H1 (cell line): Measurements from ENCODE around the gene BTN1A1.

ENCODE experiments used
- CHD2 ChIP-seq: IDR thresholded peaks from 2 replicates; pipeline ENCODE4 v1.6.1; 2012; ENCODE audit warnings: low read length, improper control_type of control experiment
- HDAC6 ChIP-seq: IDR thresholded peaks from one replicate; pipeline ENCODE4 v1.7.1; 2012; ENCODE audit warnings: low read depth, mild to moderate bottlenecking, inconsistent platforms, low read length, moderate library complexity
- POLR2AphosphoS5 ChIP-seq: IDR thresholded peaks from 2 replicates; pipeline ENCODE4 v1.6.1; 2011; ENCODE audit warnings: low read depth, low read length
- TF ChIP-seq, protein P1 (sequence below): IDR thresholded peaks from 2 replicates; pipeline ENCODE4 v1.6.1; 2011; ENCODE audit warnings: low read depth, mild to moderate bottlenecking, low read length; ENCODE audit not compliant: insufficient read depth
- TF ChIP-seq, protein P2 (sequence below), 3 experiments: IDR thresholded peaks; 1 replicate in 2 of 3; 2 replicates in 1 of 3; pipeline versions ENCODE4 v1.5.1 to v1.6.1; 2011; ENCODE audit warnings: low read length in 3 of 3, mild to moderate bottlenecking in 3 of 3, inconsistent platforms in 2 of 3, low read depth in 1 of 3, moderate library complexity in 1 of 3; ENCODE audit not compliant: insufficient read depth in 1 of 3; ENCODE audit errors: control extremely low read depth in 1 of 3

DNA sequence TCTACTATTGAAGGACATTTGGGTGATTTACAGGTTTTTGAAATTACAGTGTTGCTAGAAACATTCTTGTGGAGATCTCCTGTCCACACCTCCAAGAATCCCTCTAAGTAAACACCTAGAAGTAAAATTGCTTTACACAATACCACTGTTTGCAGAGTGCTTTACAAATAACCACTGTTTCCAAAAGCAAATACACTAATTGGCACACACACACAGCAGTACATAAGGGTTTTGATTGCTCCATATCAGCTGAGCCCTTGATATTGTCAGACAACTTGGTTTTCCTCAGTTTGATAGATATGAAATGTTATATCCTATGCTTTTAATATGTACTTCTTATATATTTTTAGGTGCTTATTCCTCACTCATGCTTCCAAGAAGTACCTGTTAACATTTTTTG lies 44.4 kb downstream of the BTN1A1 start:
- TF ChIP-seq CHD2 (no peak), POLR2AphosphoS5 (no peak), HDAC6 (no peak)
- TF ChIP-seq, protein P1, sequence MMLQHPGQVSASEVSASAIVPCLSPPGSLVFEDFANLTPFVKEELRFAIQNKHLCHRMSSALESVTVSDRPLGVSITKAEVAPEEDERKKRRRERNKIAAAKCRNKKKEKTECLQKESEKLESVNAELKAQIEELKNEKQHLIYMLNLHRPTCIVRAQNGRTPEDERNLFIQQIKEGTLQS, result no peak
- TF ChIP-seq, protein P2, sequence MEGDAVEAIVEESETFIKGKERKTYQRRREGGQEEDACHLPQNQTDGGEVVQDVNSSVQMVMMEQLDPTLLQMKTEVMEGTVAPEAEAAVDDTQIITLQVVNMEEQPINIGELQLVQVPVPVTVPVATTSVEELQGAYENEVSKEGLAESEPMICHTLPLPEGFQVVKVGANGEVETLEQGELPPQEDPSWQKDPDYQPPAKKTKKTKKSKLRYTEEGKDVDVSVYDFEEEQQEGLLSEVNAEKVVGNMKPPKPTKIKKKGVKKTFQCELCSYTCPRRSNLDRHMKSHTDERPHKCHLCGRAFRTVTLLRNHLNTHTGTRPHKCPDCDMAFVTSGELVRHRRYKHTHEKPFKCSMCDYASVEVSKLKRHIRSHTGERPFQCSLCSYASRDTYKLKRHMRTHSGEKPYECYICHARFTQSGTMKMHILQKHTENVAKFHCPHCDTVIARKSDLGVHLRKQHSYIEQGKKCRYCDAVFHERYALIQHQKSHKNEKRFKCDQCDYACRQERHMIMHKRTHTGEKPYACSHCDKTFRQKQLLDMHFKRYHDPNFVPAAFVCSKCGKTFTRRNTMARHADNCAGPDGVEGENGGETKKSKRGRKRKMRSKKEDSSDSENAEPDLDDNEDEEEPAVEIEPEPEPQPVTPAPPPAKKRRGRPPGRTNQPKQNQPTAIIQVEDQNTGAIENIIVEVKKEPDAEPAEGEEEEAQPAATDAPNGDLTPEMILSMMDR (IDR thresholded peaks at IDR 0.05; ENCODE audit: control extremely low read depth in 1 of 3, insufficient read depth in 1 of 3, low read depth in 1 of 3, low read length in 3 of 3), result no peak
